ENCODE data around the gene ZNF221. TPM values are rescaled to one million over a fixed set of nuclear protein-coding genes. Genes with fewer than 3 reads are reported as not detected.

ZNF221 gene
- total RNA-seq = 4.7 and 6.1 TPM in 2 replicates

- DNase-seq (ENCODE audit: low read depth) (peak; percentile 94), FAIRE-seq (no peak)
- Histone ChIP-seq H3K4me3 (ENCODE audit: low read depth, low read length) (peak within 1 kb of the TSS; percentile 81), H3K36me3 (ENCODE audit: control insufficient read depth, insufficient read depth, low read length) (no peaks in the 10 kb centered on the region), H3K27me3 (ENCODE audit: control insufficient read depth, insufficient read depth, low read length) (no peaks in the 10 kb centered on the region)
- TF ChIP-seq, protein P1, sequence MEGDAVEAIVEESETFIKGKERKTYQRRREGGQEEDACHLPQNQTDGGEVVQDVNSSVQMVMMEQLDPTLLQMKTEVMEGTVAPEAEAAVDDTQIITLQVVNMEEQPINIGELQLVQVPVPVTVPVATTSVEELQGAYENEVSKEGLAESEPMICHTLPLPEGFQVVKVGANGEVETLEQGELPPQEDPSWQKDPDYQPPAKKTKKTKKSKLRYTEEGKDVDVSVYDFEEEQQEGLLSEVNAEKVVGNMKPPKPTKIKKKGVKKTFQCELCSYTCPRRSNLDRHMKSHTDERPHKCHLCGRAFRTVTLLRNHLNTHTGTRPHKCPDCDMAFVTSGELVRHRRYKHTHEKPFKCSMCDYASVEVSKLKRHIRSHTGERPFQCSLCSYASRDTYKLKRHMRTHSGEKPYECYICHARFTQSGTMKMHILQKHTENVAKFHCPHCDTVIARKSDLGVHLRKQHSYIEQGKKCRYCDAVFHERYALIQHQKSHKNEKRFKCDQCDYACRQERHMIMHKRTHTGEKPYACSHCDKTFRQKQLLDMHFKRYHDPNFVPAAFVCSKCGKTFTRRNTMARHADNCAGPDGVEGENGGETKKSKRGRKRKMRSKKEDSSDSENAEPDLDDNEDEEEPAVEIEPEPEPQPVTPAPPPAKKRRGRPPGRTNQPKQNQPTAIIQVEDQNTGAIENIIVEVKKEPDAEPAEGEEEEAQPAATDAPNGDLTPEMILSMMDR (IDR thresholded peaks at IDR 0.05; ENCODE audit: insufficient read depth, low read length, severe bottlenecking) = peak; percentile 11
These were observed at the start of gene ZNF221 for GRCh38 chr19:43950834-43951645. ZNF221 (plus strand) TSS chr19:43951228; CDS start chr19:43962727, 11,499 bp downstream.

GRCh38 chr19:43901395-43902390 lies 49.3 kb upstream of the ZNF221 start:
- TF ChIP-seq, protein P1 (IDR thresholded peaks at IDR 0.05; ENCODE audit: insufficient read depth, low read length, severe bottlenecking) = no peak
- DNase-seq (ENCODE audit: low read depth) (peak; percentile 71), FAIRE-seq (peak; percentile 75)
- Histone ChIP-seq H3K4me3 (ENCODE audit: low read depth, low read length) (peak overlapping the region; percentile 44), H3K36me3 (ENCODE audit: control insufficient read depth, insufficient read depth, low read length) (no peaks in the 10 kb centered on the region), H3K27me3 (ENCODE audit: control insufficient read depth, insufficient read depth, low read length) (no peaks in the 10 kb centered on the region)

DNA sequence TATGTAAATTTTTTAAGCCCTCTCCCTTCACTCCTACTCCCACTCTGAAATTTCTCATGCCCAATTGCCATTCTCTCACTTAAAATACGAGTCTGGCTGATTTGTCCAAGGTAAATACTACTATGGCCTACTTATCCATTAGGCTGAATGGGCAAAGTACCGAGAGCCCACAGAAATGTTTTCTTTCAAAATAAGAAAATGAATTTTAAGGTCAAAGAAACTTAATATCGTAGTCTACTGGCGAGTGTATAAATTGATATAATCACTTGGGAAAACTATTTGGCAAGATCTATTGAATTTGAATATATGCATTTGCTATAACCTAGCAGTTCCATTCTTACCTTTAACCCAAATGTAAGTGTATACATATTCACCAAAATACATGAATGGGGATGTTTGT lies 48.6 kb upstream of the ZNF221 start:
- no peaks in the 10 kb centered on the region for H3K27me3 ChIP-seq (ENCODE audit: control insufficient read depth, insufficient read depth, low read length)
- TF ChIP-seq, protein P1 (IDR thresholded peaks at IDR 0.05; ENCODE audit: insufficient read depth, low read length, severe bottlenecking) = no peak
- H3K36me3 ChIP-seq (ENCODE audit: control insufficient read depth, insufficient read depth, low read length) = no peaks in the 10 kb centered on the region
- DNase-seq (ENCODE audit: low read depth) (no peak), FAIRE-seq (no peak)
- H3K4me3 ChIP-seq (ENCODE audit: low read depth, low read length) = no peak overlapping the region

DNA sequence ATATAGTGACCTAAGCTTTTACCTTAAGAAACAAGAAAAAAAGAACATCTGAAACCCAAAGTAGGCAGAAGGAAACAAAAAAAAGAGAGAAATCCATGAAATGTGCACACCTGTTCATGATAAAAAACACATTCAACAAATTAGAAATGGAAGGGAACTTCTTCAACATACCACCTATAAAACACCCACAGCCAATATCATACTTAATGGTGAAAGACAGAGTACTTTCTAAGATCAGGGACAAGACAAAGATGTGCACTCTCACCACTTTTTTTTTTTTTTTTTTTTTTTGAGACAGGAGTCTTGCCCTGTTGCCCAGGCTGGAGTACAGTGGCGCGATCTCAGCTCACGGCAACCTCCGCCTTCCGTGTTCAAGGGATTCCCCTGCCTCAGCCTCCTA lies 45.1 kb upstream of the ZNF221 start:
- FAIRE-seq = no peak
- TF ChIP-seq, protein P1 (IDR thresholded peaks at IDR 0.05; ENCODE audit: insufficient read depth, low read length, severe bottlenecking) = no peak

DNA sequence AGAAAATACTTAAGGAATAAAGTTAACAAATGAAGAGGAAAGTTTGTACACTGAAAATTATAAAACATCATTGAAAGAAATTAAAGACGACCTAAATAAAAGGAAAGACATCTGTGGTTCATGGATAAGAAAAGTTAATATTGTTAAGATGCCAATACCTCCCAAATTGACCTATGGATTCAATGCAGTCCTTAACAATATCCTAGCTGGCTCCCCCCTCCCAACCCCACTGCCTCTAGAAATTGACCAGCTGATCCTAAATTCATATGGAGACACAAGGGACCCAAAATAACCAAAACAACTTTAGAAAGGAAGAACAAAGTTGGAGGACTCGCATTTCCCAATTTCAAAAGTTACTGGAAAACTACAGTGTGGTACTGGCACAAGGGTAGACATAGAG lies 44.3 kb upstream of the ZNF221 start:
- H3K36me3 ChIP-seq (ENCODE audit: control insufficient read depth, insufficient read depth, low read length) = no peaks in the 10 kb centered on the region
- TF ChIP-seq, protein P1 (IDR thresholded peaks at IDR 0.05; ENCODE audit: insufficient read depth, low read length, severe bottlenecking) = no peak
- FAIRE-seq (no peak), DNase-seq (ENCODE audit: low read depth) (no peak)
- H3K27me3 ChIP-seq (ENCODE audit: control insufficient read depth, insufficient read depth, low read length) = no peaks in the 10 kb centered on the region
- no peak overlapping the region for H3K4me3 ChIP-seq (ENCODE audit: low read depth, low read length)

More for the DNA sequence above, 45.1 kb upstream of the ZNF221 start:
- no peaks in the 10 kb centered on the region for H3K27me3 ChIP-seq (ENCODE audit: control insufficient read depth, insufficient read depth, low read length)
- no peaks in the 10 kb centered on the region for H3K36me3 ChIP-seq (ENCODE audit: control insufficient read depth, insufficient read depth, low read length)
- DNase-seq (ENCODE audit: low read depth) = no peak
- no peak overlapping the region for H3K4me3 ChIP-seq (ENCODE audit: low read depth, low read length)
